Skeletal muscle satellite cell (primary cell): Measurements from ENCODE around the gene ALOXE3.
"Not testable (repeated sequence)": the region's sequence is repeated elsewhere in the genome, so short reads cannot be mapped to it uniquely, and the experiment has no call there.

Source experiments
- H3K27me3 ChIP-seq: 2 replicates; pipeline ENCODE4 v1.7.0; 2013; ENCODE audit warnings: low read length; ENCODE audit not compliant: control insufficient read depth, insufficient read depth
- H3K36me3 ChIP-seq: 2 replicates; pipeline ENCODE4 v1.7.0; 2013; ENCODE audit warnings: mild to moderate bottlenecking, control low read depth, low read length; ENCODE audit not compliant: insufficient read depth
- H3K4me1 ChIP-seq: 2 replicates; pipeline ENCODE4 v1.7.0; 2013; ENCODE audit warnings: low read length; ENCODE audit not compliant: control insufficient read depth, insufficient read depth
- H3K4me2 ChIP-seq: 2 replicates; pipeline ENCODE4 v1.7.0; 2013; ENCODE audit warnings: mild to moderate bottlenecking, low read length
- H3K4me3 ChIP-seq: 2 replicates; pipeline ENCODE4 v1.7.0; 2013; ENCODE audit warnings: low read length
- H3K9ac ChIP-seq: 2 replicates; pipeline ENCODE4 v1.7.0; 2013; ENCODE audit warnings: mild to moderate bottlenecking, low read depth, low read length, moderate library complexity
- H3K9me3 ChIP-seq: replicated peaks from 2 replicates; pipeline ENCODE4 v1.7.0; 2013; ENCODE audit warnings: mild to moderate bottlenecking, control low read depth, low read length

Gene ALOXE3

GRCh38 chr17:8067806-8068205 lies 50.5 kb downstream of the ALOXE3 start:
- Histone ChIP-seq H3K4me2 (no peak overlapping the region), H3K4me3 (no peak overlapping the region), H3K27me3 (peaks cover 80% of the 10 kb centered on the region), H3K9ac (no peak overlapping the region), H3K4me1 (peaks cover 7% of the 10 kb centered on the region), H3K9me3 (no peaks in the 10 kb centered on the region), H3K36me3 (no peaks in the 10 kb centered on the region)

GRCh38 chr17:8066841-8067775 lies 51.2 kb downstream of the ALOXE3 start:
- Histone ChIP-seq H3K4me3 (no peak overlapping the region), H3K9ac (no peak overlapping the region), H3K27me3 (peaks cover 80% of the 10 kb centered on the region), H3K9me3 (no peaks in the 10 kb centered on the region), H3K4me1 (peaks cover 9% of the 10 kb centered on the region), H3K36me3 (no peaks in the 10 kb centered on the region), H3K4me2 (no peak overlapping the region)

DNA sequence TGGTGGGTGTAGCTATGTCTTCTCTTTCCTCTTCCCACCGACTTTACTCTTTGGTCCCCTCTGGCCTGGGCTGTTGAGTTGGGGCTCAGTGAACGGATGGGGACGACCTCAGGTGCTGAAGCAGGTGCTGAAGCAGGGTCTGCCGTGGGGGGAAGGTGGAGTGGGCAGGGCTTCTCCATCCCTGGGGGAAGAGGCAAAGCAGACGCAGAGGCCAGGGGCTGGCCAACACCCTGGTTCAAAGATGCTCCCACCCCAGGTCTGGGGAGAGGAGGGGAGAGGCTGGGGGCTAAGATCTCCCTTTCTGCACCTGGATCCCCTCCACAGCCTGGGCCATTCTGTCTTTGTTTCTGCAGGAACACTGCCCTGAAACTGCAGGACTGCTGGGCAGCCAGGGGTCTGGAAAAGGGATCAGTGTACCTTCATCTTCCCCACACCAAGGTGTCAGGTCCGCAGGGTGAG lies 53.7 kb downstream of the ALOXE3 start:
- Histone ChIP-seq H3K36me3 (no peaks in the 10 kb centered on the region), H3K4me1 (peaks cover 9% of the 10 kb centered on the region), H3K4me3 (no peak overlapping the region), H3K9ac (no peak overlapping the region), H3K27me3 (peaks cover 83% of the 10 kb centered on the region), H3K9me3 (no peaks in the 10 kb centered on the region), H3K4me2 (no peak overlapping the region)

GRCh38 chr17:8063761-8064534 lies 54.4 kb downstream of the ALOXE3 start:
- Histone ChIP-seq H3K9me3 (no peaks in the 10 kb centered on the region), H3K4me2 (no peak overlapping the region), H3K9ac (no peak overlapping the region), H3K36me3 (no peaks in the 10 kb centered on the region), H3K4me3 (no peak overlapping the region), H3K4me1 (peaks cover 9% of the 10 kb centered on the region), H3K27me3 (peaks cover 83% of the 10 kb centered on the region)

- Histone ChIP-seq H3K4me1 (peaks cover 9% of the 10 kb centered on the region), H3K27me3 (peaks cover 84% of the 10 kb centered on the region), H3K4me3 (no peak overlapping the region), H3K9ac (no peak overlapping the region), H3K4me2 (peak overlapping the region; percentile 34), H3K9me3 (no peaks in the 10 kb centered on the region), H3K36me3 (no peaks in the 10 kb centered on the region)
Measured at GRCh38 chr17:8062807-8063483, 55.4 kb downstream of the ALOXE3 start.

GRCh38 chr17:8062435-8062806 lies 55.9 kb downstream of the ALOXE3 start:
- peaks cover 11% of the 10 kb centered on the region for H3K4me1 ChIP-seq
- H3K9me3 ChIP-seq = no peaks in the 10 kb centered on the region
- peak overlapping the region; percentile 34 for H3K4me2 ChIP-seq
- H3K36me3 ChIP-seq = no peaks in the 10 kb centered on the region
- no peak overlapping the region for H3K9ac ChIP-seq
- no peak overlapping the region for H3K4me3 ChIP-seq
- H3K27me3 ChIP-seq = peaks cover 81% of the 10 kb centered on the region

- not testable (repeated sequence) for H3K9ac ChIP-seq, H3K36me3 ChIP-seq, H3K4me2 ChIP-seq, H3K4me3 ChIP-seq, H3K9me3 ChIP-seq
- H3K27me3 ChIP-seq = peaks cover 76% of the 10 kb centered on the region
- H3K4me1 ChIP-seq = peaks cover 17% of the 10 kb centered on the region
Measured at GRCh38 chr17:8061851-8062250, 56.5 kb downstream of the ALOXE3 start.

GRCh38 chr17:8060274-8060673 lies 58.0 kb downstream of the ALOXE3 start:
- peaks cover 66% of the 10 kb centered on the region for H3K27me3 ChIP-seq
- H3K36me3 ChIP-seq = no peaks in the 10 kb centered on the region
- peaks cover 31% of the 10 kb centered on the region for H3K4me1 ChIP-seq
- H3K4me2 ChIP-seq = no peak overlapping the region
- H3K4me3 ChIP-seq = no peak overlapping the region
- H3K9me3 ChIP-seq = no peaks in the 10 kb centered on the region
- no peak overlapping the region for H3K9ac ChIP-seq

- peaks cover 56% of the 10 kb centered on the region for H3K27me3 ChIP-seq
- H3K9ac ChIP-seq = no peak overlapping the region
- no peaks in the 10 kb centered on the region for H3K9me3 ChIP-seq
- H3K4me2 ChIP-seq = no peak overlapping the region
- H3K36me3 ChIP-seq = no peaks in the 10 kb centered on the region
- H3K4me3 ChIP-seq = no peak overlapping the region
- H3K4me1 ChIP-seq = peaks cover 32% of the 10 kb centered on the region
Measured at GRCh38 chr17:8059131-8059530, 59.2 kb downstream of the ALOXE3 start.

GRCh38 chr17:8057691-8058114 lies 60.6 kb downstream of the ALOXE3 start:
- H3K9ac ChIP-seq = no peak overlapping the region
- peak overlapping the region; percentile 47 for H3K4me2 ChIP-seq
- no peak overlapping the region for H3K4me3 ChIP-seq
- peaks cover 27% of the 10 kb centered on the region for H3K4me1 ChIP-seq
- no peaks in the 10 kb centered on the region for H3K9me3 ChIP-seq
- H3K36me3 ChIP-seq = no peaks in the 10 kb centered on the region
- H3K27me3 ChIP-seq = peaks cover 45% of the 10 kb centered on the region

GRCh38 chr17:8056976-8057625 lies 61.2 kb downstream of the ALOXE3 start:
- H3K9ac ChIP-seq = no peak overlapping the region
- no peaks in the 10 kb centered on the region for H3K9me3 ChIP-seq
- H3K4me3 ChIP-seq = no peak overlapping the region
- H3K4me2 ChIP-seq = peak overlapping the region; percentile 40
- H3K4me1 ChIP-seq = peaks cover 22% of the 10 kb centered on the region
- H3K27me3 ChIP-seq = peaks cover 43% of the 10 kb centered on the region
- H3K36me3 ChIP-seq = no peaks in the 10 kb centered on the region
